Karpas-422 (cell line): Measurements from ENCODE around the gene ABCA13. TPM values are rescaled to one million over a fixed set of nuclear protein-coding genes. Genes with fewer than 3 reads are reported as not detected.

Source experiments
- DNase-seq: peaks from one replicate; pipeline ENCODE4 v3.0.0-alpha.2; 2015
- H2AFZ ChIP-seq: fragments of 200-600 bp; sonication (generic); 2 replicates; pipeline ENCODE4 v1.6.1; 2014; ENCODE audit warnings: antibody characterized with exemption, low read length, mixed read lengths
- H3K27ac ChIP-seq: fragments of 200-600 bp; sonication (generic); 2 replicates; pipeline ENCODE4 v1.5.1; 2014; ENCODE audit warnings: mild to moderate bottlenecking, low read length, moderate library complexity
- H3K27me3 ChIP-seq: fragments of 200-600 bp; sonication (generic); 2 replicates; pipeline ENCODE4 v1.6.1; 2014; ENCODE audit warnings: low read length, mixed read lengths
- H3K36me3 ChIP-seq: fragments of 200-600 bp; sonication (generic); 2 replicates; pipeline ENCODE4 v1.6.1; 2014; ENCODE audit warnings: low read length, mixed read lengths; ENCODE audit not compliant: insufficient read depth
- H3K4me1 ChIP-seq: fragments of 200-600 bp; sonication (generic); 2 replicates; pipeline ENCODE4 v1.6.1; 2014; ENCODE audit warnings: mild to moderate bottlenecking, low read length, mixed read lengths
- H3K4me2 ChIP-seq: fragments of 200-600 bp; sonication (generic); 2 replicates; pipeline ENCODE4 v1.6.1; 2014; ENCODE audit warnings: low read length, low read depth, mild to moderate bottlenecking; ENCODE audit not compliant: poor library complexity, severe bottlenecking
- H3K4me3 ChIP-seq: fragments of 200-600 bp; sonication (generic); 2 replicates; pipeline ENCODE4 v1.5.1; 2014; ENCODE audit warnings: mild to moderate bottlenecking, antibody characterized with exemption, low read length, mixed read lengths
- H3K79me2 ChIP-seq: fragments of 200-600 bp; sonication (generic); 2 replicates; pipeline ENCODE4 v1.6.1; 2014; ENCODE audit warnings: mild to moderate bottlenecking, low read length, mixed read lengths
- H3K9ac ChIP-seq: fragments of 200-600 bp; sonication (generic); 2 replicates; pipeline ENCODE4 v1.6.0; 2014; ENCODE audit warnings: low read length
- H3K9me2 ChIP-seq: fragments of 200-600 bp; sonication (generic), shearing (Covaris generic); replicated peaks from 2 replicates; pipeline ENCODE4 v1.6.0; 2014; ENCODE audit warnings: mild to moderate bottlenecking, low read length, moderate library complexity; ENCODE audit not compliant: insufficient read depth
- H3K9me3 ChIP-seq: fragments of 300-700, 200-600 bp; sonication (generic); 2 replicates; pipeline ENCODE4 v1.6.1; 2014; ENCODE audit warnings: low read length, mixed read lengths
- H4K20me1 ChIP-seq: fragments of 200-600 bp; sonication (generic); 2 replicates; pipeline ENCODE4 v1.6.1; 2014; ENCODE audit warnings: mild to moderate bottlenecking, antibody characterized with exemption, low read length, low read depth; ENCODE audit not compliant: insufficient read depth
- total RNA-seq: library from RNA; depleted of rRNA; stranded (reverse); fragments of >200 nt; shearing (Covaris generic); gene quantifications from 2 replicates; pipeline ENCODE4 v1.2.3, GENCODE V29; 2014; ENCODE audit warnings: low replicate concordance

ABCA13 gene
- total RNA-seq, 1 experiment from 2014 or later = not detected

- Histone ChIP-seq H3K27me3 (no peaks in the 10 kb centered on the region), H3K27ac (no peak overlapping the region), H3K36me3 (no peaks in the 10 kb centered on the region), H3K79me2 (no peaks in the 10 kb centered on the region), H3K4me3 (no peak overlapping the region), H3K9ac (no peak overlapping the region), H3K9me3 (no peaks in the 10 kb centered on the region), H3K9me2 (no peaks in the 10 kb centered on the region), H4K20me1 (no peaks in the 10 kb centered on the region), H2AFZ (no peak overlapping the region), H3K4me2 (no peak overlapping the region), H3K4me1 (no peaks in the 10 kb centered on the region)
- DNase-seq = no peak
These were observed 52.8 kb downstream of the ABCA13 start for GRCh38 chr7:48224042-48224441.

GRCh38 chr7:48225101-48225500 lies 53.8 kb downstream of the ABCA13 start:
- H4K20me1 ChIP-seq = no peaks in the 10 kb centered on the region
- no peak for DNase-seq
- H3K36me3 ChIP-seq = no peaks in the 10 kb centered on the region
- no peak overlapping the region for H3K4me3 ChIP-seq
- no peaks in the 10 kb centered on the region for H3K79me2 ChIP-seq
- no peaks in the 10 kb centered on the region for H3K9me3 ChIP-seq
- no peaks in the 10 kb centered on the region for H3K27me3 ChIP-seq
- H3K9me2 ChIP-seq = no peaks in the 10 kb centered on the region
- no peak overlapping the region for H3K27ac ChIP-seq
- no peak overlapping the region for H3K4me2 ChIP-seq
- no peaks in the 10 kb centered on the region for H3K4me1 ChIP-seq
- H3K9ac ChIP-seq = no peak overlapping the region
- H2AFZ ChIP-seq = no peak overlapping the region

GRCh38 chr7:48237354-48237753 lies 66.1 kb downstream of the ABCA13 start:
- H3K27ac ChIP-seq = no peak overlapping the region
- H3K9me2 ChIP-seq = no peaks in the 10 kb centered on the region
- no peak overlapping the region for H2AFZ ChIP-seq
- DNase-seq = no peak
- no peaks in the 10 kb centered on the region for H3K4me1 ChIP-seq
- H3K4me3 ChIP-seq = no peak overlapping the region
- H3K36me3 ChIP-seq = no peaks in the 10 kb centered on the region
- H3K4me2 ChIP-seq = no peak overlapping the region
- H3K79me2 ChIP-seq = no peaks in the 10 kb centered on the region
- no peak overlapping the region for H3K9ac ChIP-seq
- H3K27me3 ChIP-seq = no peaks in the 10 kb centered on the region
- no peaks in the 10 kb centered on the region for H4K20me1 ChIP-seq
- no peaks in the 10 kb centered on the region for H3K9me3 ChIP-seq

GRCh38 chr7:48242846-48243245 lies 71.6 kb downstream of the ABCA13 start:
- Histone ChIP-seq H3K9me2 (no peaks in the 10 kb centered on the region), H3K27me3 (no peaks in the 10 kb centered on the region), H2AFZ (no peak overlapping the region), H3K9ac (no peak overlapping the region), H3K36me3 (no peaks in the 10 kb centered on the region), H4K20me1 (no peaks in the 10 kb centered on the region), H3K9me3 (no peaks in the 10 kb centered on the region), H3K79me2 (no peaks in the 10 kb centered on the region), H3K4me3 (no peak overlapping the region), H3K4me2 (no peak overlapping the region), H3K27ac (no peak overlapping the region), H3K4me1 (no peaks in the 10 kb centered on the region)
- no peak for DNase-seq

- no peaks in the 10 kb centered on the region for H3K79me2 ChIP-seq
- no peak overlapping the region for H3K4me3 ChIP-seq
- H3K9me3 ChIP-seq = no peaks in the 10 kb centered on the region
- H3K27ac ChIP-seq = no peak overlapping the region
- DNase-seq = no peak
- H4K20me1 ChIP-seq = no peaks in the 10 kb centered on the region
- no peaks in the 10 kb centered on the region for H3K9me2 ChIP-seq
- H3K9ac ChIP-seq = no peak overlapping the region
- H3K27me3 ChIP-seq = no peaks in the 10 kb centered on the region
- H3K4me2 ChIP-seq = no peak overlapping the region
- H3K36me3 ChIP-seq = no peaks in the 10 kb centered on the region
- H3K4me1 ChIP-seq = no peaks in the 10 kb centered on the region
- no peak overlapping the region for H2AFZ ChIP-seq
These were observed 73.6 kb downstream of the ABCA13 start for GRCh38 chr7:48244864-48245271.

- no peak overlapping the region for H3K27ac ChIP-seq
- H3K4me1 ChIP-seq = no peaks in the 10 kb centered on the region
- H3K4me3 ChIP-seq = no peak overlapping the region
- no peaks in the 10 kb centered on the region for H3K36me3 ChIP-seq
- H3K27me3 ChIP-seq = no peaks in the 10 kb centered on the region
- H3K9me2 ChIP-seq = no peaks in the 10 kb centered on the region
- no peak for DNase-seq
- no peaks in the 10 kb centered on the region for H3K9me3 ChIP-seq
- no peaks in the 10 kb centered on the region for H4K20me1 ChIP-seq
- H3K4me2 ChIP-seq = no peak overlapping the region
- H3K79me2 ChIP-seq = no peaks in the 10 kb centered on the region
- no peak overlapping the region for H2AFZ ChIP-seq
- no peak overlapping the region for H3K9ac ChIP-seq
These were observed 74.7 kb downstream of the ABCA13 start for GRCh38 chr7:48245751-48246472.

GRCh38 chr7:48249166-48249565 lies 77.9 kb downstream of the ABCA13 start:
- Histone ChIP-seq H3K79me2 (no peaks in the 10 kb centered on the region), H3K36me3 (no peaks in the 10 kb centered on the region), H4K20me1 (no peaks in the 10 kb centered on the region), H3K4me3 (no peak overlapping the region), H2AFZ (no peak overlapping the region), H3K27me3 (no peaks in the 10 kb centered on the region), H3K9me3 (no peaks in the 10 kb centered on the region), H3K9ac (no peak overlapping the region), H3K4me2 (no peak overlapping the region), H3K27ac (no peak overlapping the region), H3K9me2 (no peaks in the 10 kb centered on the region), H3K4me1 (no peaks in the 10 kb centered on the region)
- no peak for DNase-seq

GRCh38 chr7:48250441-48250951 lies 79.2 kb downstream of the ABCA13 start:
- H3K4me2 ChIP-seq = no peak overlapping the region
- H3K9ac ChIP-seq = no peak overlapping the region

More at GRCh38 chr7:48250441-48250951, 79.2 kb downstream of the ABCA13 start:
- H3K4me3 ChIP-seq = no peak overlapping the region
- no peaks in the 10 kb centered on the region for H3K4me1 ChIP-seq
- H3K27ac ChIP-seq = no peak overlapping the region
- H3K79me2 ChIP-seq = no peaks in the 10 kb centered on the region
- H3K9me3 ChIP-seq = no peaks in the 10 kb centered on the region
- H4K20me1 ChIP-seq = no peaks in the 10 kb centered on the region
- no peak overlapping the region for H2AFZ ChIP-seq
- no peaks in the 10 kb centered on the region for H3K27me3 ChIP-seq
- no peaks in the 10 kb centered on the region for H3K36me3 ChIP-seq
- no peak for DNase-seq
- H3K9me2 ChIP-seq = no peaks in the 10 kb centered on the region
